T-helper 9 cell (primary cell): Measurements from ENCODE around the gene LIPE.
"Not testable (repeated sequence)": the region's sequence is repeated elsewhere in the genome, so short reads cannot be mapped to it uniquely, and the experiment has no call there.

Source experiments
- DNase-seq: peaks from one replicate; pipeline ENCODE4 v3.0.0-alpha.2; 2020
- total RNA-seq, 2 donors: gene quantifications; one replicate each; lab custom pipeline; 2026; lab: John Stamatoyannopoulos, UW

The LIPE gene, protein sequence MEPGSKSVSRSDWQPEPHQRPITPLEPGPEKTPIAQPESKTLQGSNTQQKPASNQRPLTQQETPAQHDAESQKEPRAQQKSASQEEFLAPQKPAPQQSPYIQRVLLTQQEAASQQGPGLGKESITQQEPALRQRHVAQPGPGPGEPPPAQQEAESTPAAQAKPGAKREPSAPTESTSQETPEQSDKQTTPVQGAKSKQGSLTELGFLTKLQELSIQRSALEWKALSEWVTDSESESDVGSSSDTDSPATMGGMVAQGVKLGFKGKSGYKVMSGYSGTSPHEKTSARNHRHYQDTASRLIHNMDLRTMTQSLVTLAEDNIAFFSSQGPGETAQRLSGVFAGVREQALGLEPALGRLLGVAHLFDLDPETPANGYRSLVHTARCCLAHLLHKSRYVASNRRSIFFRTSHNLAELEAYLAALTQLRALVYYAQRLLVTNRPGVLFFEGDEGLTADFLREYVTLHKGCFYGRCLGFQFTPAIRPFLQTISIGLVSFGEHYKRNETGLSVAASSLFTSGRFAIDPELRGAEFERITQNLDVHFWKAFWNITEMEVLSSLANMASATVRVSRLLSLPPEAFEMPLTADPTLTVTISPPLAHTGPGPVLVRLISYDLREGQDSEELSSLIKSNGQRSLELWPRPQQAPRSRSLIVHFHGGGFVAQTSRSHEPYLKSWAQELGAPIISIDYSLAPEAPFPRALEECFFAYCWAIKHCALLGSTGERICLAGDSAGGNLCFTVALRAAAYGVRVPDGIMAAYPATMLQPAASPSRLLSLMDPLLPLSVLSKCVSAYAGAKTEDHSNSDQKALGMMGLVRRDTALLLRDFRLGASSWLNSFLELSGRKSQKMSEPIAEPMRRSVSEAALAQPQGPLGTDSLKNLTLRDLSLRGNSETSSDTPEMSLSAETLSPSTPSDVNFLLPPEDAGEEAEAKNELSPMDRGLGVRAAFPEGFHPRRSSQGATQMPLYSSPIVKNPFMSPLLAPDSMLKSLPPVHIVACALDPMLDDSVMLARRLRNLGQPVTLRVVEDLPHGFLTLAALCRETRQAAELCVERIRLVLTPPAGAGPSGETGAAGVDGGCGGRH
- total RNA-seq, result 10.4 to 15.9 reads per million in 2 donors

DNA sequence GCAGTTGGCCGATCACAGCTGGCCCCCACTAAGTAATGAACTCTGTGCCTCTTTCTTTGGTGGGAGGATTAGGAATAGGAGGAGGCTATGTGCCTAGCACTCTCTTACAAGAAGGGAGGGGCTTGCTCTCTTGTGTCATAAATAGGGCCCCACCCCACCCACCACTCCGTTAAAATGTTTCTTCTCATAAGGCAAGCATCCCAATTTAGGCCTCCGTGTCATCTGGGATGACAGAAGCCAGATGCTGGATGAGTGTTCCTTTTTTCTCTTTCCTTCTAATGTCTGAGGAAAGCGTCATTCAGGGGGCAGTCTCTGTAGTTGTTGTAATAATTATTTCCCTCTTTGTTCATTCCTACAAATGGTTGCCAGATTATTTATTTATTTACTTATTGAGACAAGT lies at the start of gene LIPE:
LIPE (minus strand) TSS at position 76 of the 400 bp plus-strand sequence. CDS start 239 bp downstream, outside the sequence.
- DNase-seq, result no peak

DNA sequence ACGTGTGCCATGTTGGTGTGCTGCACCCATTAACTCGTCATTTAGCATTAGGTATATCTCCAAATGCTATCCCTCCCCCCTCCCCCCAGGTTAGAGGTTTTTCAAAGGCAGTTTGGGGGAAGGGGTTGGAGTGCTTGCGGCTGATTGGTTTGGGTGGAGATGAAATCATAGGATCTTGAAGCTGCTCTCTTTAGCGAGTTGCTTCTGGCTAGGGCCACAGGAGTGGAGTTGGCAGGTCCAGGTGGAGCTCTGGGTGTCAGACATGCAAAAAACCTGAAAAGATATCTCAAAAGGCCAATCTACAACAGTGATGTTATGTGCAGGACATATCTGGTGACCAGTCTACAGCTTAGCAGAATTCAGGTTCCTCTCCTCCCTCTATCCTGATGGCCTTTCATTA lies 48.2 kb upstream of the LIPE start:
- DNase-seq, result no peak

DNA sequence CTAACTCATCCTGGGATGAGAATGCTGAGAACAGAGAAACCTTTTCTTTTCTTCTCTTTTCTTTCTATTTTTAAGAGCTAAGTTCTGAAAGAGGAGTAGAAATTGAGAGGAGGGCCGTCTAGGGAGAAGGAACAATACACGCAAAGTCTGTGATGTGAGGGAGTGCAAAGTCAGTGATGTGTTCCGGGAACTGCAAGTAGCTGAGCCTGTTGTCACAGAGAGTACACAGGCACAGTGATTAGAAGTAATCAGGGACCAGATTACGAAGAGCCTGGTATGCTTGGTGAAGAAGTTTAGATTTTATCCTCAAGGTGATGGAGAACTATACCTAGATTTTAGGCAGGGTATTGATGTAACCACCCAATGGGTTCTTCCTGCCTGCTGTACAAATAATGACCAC lies 47.6 kb upstream of the LIPE start:
- no peak for DNase-seq

DNA sequence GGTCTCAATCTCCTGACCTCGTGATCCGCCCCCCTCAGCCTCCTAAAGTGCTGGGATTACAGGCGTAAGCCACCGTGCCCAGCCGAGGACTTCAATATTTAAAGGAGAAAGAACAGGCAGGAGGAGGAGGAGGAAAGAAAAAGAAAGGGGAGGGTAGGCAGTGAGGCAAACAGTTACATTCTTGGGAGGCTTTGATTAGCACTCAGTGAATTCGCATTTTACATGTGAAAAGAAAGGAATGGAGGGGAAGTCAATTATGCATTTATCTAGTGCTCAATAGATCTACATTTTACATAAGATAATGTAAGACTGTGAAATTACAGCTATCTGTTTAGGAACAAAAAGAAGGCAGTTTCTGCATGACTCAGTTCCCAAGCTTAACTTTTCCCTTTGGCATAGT lies 46.5 kb upstream of the LIPE start:
- no peak for DNase-seq

DNA sequence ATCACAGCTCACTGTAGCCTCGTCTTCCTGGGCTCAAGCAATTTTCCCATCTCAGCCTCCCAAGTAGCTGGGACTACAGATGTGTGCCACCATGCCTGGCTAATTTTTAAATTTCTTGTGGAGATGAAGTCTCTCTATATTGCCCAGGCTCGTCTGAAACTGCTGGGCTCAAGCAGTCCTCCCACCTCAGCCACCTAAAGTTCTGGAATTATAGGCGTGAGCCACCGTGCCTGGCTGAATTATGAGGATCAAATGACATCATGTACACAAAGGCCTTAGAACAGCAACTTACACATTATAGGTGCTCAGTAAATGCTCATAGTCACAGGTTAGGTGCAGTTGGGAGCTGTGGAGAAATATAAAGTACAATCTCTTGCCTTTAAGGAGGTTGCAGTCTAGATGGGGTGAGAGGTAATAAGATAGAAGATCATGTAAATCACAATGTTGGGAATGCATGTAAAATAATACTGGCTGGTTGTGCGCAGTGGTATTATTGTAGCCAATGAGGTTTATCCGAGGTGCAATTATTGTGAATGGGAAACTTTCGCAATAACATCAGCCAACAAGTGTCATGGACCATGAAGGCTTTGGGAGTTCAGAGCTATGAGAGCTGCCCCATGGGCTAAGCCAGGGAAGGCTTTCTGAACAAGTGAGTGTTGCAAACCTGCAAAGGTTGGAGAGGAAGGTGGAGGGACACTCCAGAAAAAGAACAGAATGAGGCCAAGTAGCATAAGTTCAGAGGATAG lies 45.4 kb upstream of the LIPE start:
- DNase-seq, result no peak

DNA sequence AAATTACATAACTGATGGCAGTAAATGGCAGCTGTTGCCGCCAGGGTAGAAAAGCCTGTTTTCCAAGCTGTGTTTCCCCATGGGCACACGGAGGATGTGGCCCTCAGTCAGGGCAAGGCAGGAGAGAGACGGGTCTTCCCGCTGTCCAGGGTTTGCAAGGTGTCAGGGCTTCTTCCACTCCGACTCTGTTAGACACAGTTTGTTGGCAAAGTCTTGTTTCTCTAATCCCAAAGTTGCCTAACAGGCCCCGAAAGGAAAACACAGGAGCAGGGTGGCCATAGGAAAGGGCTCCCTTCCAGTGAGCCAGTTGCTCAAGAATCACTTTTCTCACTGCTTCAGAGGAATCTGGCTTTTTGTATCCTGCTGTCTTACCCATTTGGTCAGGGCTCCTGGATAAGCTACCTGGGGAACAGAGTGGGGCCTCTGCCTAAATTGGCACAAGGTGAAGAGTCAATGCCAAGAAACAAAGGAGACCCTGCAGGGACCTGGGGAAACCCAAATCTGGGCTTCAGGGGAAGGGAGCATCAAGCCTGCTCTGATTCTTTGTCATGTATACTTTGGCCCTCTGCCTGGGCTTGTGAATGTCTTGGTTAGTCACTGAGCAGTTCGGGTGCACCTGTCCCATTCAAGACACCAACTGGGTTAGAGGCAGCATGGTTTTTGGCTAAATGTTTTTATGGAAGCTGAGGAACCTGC lies 44.5 kb upstream of the LIPE start:
- no peak for DNase-seq

DNA sequence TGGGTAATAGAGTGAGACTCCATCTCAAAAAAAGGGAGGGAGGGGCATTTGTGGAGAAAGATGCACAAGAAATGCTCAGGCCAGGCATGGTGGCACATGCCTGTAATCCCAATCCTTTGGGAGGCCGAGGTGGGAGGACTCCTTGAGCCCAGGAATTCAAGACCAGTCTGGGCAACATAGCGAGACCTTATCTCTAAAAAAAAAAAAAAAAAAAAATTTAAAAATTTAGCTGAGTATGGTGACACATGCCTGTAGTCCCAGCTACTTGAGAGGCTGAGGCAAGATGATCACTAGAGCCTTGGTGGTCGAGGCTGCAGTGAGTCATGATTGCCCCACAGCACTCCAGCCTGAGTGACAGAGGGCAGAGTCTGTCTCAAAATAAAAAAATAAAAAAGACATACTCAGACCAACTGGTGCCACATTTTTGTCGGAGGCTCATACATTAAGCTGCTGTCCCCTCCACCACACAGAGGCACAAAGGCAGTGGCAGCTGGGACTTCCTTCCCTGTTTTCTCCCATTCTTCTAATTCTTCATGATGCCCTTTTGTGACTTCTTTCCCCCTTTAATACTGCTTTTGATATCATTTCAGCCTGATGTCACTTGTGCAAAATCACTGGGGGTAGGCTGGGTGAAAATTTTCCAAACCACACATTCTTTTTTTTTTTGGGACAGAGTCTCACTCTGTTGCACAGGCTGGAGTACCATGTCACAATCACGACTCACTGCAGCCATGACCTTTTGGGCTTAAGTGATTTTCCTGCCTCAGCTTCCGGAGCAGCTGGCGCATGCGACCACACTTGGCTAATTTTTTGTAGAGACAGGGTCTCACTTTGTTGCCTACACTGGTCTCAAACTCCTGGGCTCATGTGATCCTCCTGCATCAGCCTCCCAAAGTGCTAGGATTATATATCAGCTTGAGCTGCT lies 42.4 kb upstream of the LIPE start:
- DNase-seq, result no peak

DNA sequence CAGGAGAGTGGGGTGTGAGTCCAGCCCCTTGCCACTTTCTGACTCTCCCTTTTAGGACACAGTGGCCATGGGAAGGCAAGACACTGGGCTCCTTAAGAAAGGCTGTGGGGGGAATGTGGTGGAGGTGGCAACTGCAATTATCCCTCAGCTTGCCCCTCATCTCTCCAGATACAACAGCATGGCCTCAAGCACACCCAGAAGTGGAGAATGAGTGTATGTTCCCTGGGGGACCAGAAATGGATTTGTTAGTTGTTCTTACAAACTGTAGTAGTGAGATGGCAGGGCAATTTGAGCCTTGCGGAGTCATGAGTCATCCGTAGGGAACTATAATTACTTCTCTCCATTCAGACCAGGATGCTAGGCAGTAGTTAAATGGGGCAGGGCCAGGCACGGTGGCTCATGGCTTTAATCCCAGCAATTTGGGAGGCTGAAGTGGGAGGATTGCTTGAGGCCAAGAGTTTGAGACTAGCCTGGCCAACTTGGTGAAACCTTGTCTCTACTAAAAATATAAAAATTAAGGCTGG lies 41.1 kb upstream of the LIPE start:
- no peak for DNase-seq

DNA sequence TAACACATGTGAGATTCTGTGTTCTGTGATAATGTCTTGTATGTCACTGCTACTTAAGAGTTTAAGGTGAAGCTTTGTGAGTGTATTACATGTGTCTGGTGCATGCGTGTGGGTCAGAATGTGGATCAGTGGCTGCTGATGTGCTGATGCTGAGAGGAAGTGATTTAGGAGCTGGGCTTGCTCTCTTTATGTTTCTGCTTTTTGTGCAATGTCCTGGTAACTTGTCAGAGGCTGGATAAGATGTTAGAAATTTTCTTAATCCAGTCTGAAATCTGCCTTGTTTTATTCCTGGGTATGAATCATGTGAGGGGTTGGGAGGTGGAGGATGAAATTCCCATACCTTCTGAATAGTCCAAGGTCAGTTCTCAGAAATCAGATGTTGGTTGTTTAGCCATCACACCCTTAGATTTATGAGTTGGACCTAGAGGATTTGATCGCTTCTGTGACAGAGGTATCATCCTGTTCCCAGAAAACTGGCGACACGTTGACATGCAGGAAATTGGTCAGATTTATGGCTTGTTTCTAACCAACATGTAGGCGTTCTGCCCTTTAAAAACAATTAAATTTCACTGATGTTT lies 40.1 kb upstream of the LIPE start:
- no peak for DNase-seq

DNA sequence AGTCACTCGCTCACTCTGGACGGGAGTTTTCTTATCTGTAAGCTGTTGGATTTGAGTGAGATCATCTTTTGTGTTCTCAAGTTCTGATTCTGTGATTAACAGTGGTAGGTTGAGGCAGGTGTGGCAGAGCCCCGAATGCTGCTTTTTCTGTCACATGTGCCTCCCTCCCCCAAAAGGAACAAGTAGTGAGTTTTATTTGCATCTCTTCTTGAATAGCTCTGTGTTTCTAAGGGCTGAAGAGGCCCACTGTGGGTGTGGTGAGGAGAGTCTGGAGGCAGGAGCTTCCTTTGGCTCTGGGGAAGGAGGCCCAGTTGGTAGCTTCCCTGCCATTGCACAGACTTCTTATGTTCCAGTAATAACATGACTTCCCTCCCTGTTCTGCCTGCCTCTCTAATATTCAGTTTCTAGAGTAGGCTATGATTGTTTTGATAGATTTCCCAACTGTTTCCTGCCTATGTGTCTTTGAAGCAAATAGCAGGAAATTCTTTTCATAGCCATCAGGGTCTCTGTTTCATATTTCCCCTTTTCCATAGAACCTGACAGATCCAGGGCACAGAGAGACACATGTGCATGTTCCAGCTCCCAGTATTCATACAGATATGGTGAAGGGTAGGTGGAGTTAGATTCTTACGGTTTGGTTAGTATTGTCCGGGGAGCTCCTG lies 39.5 kb upstream of the LIPE start:
- no peak for DNase-seq

DNA sequence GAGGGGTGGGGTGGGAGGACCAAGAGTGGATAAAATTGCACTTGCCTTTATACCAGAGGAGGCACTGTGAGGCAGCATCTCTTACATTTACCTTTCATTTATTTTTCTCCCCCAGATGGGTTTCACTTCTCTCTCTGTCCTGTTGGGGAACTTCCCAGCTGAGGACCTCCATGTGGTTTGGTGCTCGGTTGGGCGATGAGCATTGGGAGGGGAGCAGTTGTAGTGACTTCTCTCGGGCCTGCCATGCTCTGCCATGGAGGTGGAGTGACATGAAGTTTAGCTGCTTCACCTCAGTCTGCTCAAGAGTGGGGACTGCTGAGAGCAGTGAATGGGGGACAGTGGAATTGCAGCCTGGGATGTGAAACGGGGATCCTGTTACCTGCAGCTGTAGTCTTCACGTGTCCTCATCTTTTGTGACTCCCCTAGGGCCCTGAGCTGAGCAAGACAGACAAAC lies 38.7 kb upstream of the LIPE start:
- no peak for DNase-seq

DNA sequence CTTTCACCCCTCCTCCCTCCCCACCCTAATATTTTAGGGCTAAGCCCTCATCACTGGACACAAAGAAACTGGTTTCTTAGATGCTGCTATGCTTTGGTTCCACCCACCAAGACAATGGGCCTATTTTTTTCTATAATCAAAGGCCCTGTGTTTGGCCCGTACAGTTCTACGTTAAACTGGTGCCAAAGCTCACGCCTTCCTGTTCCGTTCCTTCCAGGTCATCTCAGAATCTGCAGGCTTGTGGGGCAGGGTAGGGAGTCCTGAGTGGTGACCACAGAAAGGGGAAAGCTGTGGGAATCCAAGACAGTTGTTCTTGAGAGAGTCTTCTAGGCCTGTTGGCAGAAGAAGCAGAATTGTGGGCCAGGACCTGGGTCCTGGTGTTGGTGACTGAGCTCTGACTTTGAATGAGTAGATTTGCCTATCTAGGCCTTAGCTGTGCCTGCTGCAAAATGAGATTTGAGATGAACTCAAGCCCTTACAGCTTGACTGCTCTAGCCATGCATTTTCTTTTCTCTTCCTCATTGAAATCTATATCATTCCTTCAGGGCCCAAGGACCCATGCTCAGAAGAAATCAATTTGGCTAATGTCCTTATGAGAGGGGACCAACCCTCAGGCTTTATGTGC lies 34.6 kb upstream of the LIPE start:
- no peak for DNase-seq

DNA sequence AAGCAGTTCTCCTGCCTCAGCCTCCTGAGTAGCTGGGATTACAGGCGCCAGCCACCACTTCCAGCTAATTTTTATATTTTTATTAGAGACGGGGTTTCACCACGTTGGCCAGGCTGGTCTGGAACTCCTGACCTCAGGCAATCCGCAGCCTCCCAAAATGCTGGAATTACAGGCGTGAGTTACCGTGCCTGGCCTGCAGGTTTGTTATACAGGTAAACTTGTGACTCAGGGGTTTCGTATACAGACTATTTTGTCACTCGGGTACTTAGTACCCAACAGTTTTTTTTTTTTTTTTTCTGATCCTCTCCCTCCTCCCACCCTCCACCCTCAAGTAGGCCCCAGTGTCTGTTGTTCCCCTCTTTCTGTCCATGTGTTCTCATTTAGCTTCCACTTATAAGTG lies 34.0 kb upstream of the LIPE start:
- not testable (repeated sequence) for DNase-seq

DNA sequence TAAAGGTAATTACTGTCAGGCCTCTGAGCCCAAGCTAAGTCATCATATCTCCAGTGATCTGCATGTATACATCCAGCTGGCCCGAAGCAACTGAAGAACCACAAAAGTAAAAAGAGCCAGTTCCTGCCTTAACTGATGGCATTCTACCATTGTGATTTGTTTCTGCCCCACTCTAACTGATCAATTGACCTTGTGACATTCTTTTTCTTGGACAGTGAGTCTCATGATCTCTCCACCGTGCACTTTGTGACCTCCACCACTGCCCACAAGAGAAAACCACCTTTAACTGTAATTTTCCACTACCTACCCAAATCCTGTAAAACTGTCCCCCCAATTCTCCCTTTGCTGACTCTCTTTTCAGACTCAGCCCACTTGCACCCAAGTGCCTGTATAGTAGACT lies 32.7 kb upstream of the LIPE start:
- DNase-seq, result no peak

DNA sequence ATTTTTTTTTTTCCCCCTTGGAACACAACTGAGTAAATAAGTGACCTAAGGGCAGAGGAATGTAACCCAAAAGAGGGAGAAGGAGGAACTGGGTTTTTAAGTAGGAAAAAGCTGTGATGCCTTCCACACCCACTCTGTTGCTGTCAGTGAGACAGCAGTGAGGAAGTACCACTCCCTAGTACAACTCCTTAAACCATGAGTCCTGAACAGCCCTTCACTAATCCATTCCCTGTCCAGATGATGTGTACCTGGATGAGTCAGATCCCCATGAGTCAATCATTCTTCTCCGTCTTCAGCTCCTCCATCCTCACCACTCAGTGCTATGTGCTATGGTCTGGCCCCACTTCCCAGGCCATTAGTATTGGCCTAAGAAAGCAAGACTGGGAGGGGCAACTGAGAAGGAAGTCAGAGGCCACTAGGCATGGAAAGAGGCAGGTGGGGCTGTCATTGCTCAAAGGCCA lies 28.5 kb upstream of the LIPE start:
- no peak for DNase-seq

DNA sequence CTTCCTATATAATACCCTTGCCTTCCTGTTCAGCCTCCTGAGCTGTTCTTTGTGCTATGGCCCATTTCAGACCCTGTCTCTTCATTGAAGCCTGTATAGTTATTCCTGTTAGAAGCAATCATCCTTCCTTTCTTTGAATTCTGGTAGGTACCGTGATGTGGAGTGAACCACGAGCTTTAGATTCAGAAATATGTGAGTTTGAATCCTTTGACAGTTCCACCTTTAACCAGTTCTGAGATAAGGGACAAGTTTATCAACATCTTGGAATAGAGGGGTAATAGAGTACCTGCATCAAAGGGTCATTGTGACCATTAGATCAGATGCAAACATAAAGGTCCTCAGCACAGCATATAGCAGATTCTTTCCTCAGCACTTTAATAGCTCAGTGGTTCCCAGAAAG lies 27.9 kb upstream of the LIPE start:
- no peak for DNase-seq

DNA sequence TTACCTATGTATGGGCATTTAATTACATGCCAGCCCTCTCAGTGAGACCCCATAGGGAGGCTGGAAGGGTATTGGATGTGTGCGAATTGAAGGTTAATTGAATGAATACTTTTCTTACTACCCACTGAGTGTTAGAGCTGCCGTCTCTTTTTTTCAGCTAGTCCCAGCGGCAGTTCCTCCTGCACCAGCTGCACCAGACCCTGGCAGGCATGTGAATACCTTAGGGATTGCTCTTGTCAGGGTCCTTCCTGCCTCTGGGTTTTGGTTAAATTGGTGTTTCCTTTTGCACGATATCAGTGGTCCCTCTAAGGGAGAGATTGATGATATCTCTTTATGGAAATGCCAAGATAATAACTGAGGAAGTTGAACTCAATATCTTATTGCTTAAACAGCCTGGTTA lies 25.4 kb upstream of the LIPE start:
- no peak for DNase-seq

DNA sequence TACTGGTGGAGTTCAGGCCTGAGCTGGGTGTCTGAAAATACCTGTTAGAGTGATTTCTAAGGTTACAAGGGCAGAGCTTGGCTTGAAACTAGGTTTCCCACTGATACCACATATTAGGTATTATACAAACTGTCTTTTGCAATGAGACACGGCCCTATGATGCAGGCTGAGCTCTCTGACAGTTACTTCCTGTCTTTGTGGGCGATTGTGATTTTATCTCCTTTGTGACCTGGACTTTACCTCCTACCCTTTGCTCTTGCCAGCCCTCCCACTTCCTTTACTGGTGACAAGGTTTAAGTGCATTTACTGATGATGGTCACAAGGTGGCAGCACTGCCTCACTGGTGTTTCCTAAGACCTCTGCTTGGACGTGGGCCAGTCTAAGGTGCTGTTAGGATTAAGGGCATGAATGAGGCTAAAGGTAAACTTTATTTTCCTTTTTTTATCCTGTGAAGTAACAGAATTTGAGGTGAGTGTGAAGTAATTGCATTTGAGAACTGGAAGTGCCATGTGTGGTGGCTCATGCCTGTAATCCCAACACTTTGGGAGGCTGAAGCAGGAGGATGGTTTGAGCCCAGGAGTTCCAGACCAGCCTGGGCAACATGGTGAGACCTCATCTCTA lies 23.2 kb upstream of the LIPE start:
- peak; percentile 60 for DNase-seq

DNA sequence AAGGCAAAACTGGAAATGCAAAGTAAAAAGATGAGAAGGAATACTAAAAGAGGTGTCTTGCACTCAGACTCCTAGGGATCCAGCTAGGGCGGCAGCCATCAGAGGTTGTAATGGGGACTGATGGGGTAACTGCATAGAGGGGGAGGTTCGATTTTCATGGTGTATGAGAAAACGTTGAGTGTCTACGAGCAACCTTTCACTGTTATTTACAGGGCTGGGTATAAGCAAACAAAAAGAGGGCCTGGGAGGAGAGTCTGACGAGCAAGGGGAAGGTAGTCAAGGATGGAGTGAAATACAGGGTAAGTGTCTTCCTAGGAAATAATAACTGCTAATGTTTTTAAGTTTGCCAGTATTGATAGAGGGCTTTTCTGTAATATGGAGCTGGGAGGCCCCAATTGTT lies 21.1 kb upstream of the LIPE start:
- not testable (repeated sequence) for DNase-seq
